ENCODE measurements around the gene FSTL4. TPM values are rescaled to one million over a fixed set of nuclear protein-coding genes. Genes with fewer than 3 reads are reported as not detected.

The FSTL4 gene
- total and polyA plus RNA-seq, 2 of the 13 experiments (the other 11 are each of a cell fraction or from before 2014, with no cell fraction given) = 2.1 to 3.0 TPM

DNA sequence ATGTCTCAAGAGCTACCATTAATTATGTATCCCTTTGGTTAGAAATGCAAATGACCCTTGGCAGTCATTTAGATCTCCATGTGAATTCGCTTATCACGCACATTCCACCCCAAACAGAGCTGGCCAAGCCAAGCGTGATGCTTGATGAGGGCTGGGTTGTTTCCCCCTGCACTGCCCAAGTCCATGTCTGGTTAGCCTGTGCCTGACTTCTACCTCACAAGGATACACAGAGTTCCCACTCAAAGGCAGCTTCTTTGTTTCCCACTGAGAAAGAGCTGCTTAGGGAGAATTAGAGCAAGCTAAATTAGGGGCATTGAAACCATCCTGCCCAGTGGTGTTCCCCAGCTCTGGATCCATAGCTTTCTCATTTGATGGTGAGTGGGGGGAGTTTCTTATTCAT, 87.2 kb downstream of the FSTL4 start (continued):
- TF ChIP-seq, protein P1, sequence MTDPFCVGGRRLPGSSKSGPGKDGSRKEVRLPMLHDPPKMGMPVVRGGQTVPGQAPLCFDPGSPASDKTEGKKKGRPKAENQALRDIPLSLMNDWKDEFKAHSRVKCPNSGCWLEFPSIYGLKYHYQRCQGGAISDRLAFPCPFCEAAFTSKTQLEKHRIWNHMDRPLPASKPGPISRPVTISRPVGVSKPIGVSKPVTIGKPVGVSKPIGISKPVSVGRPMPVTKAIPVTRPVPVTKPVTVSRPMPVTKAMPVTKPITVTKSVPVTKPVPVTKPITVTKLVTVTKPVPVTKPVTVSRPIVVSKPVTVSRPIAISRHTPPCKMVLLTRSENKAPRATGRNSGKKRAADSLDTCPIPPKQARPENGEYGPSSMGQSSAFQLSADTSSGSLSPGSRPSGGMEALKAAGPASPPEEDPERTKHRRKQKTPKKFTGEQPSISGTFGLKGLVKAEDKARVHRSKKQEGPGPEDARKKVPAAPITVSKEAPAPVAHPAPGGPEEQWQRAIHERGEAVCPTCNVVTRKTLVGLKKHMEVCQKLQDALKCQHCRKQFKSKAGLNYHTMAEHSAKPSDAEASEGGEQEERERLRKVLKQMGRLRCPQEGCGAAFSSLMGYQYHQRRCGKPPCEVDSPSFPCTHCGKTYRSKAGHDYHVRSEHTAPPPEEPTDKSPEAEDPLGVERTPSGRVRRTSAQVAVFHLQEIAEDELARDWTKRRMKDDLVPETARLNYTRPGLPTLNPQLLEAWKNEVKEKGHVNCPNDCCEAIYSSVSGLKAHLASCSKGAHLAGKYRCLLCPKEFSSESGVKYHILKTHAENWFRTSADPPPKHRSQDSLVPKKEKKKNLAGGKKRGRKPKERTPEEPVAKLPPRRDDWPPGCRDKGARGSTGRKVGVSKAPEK (CRISPR knock-in tag; IDR thresholded peaks at IDR 0.05; ENCODE audit: borderline replicate concordance) = no peak
- TF ChIP-seq ZNF552 (CRISPR knock-in tag; IDR thresholded peaks at IDR 0.05; ENCODE audit: borderline replicate concordance) (no peak), ZNF382 (CRISPR knock-in tag; IDR thresholded peaks at IDR 0.05; ENCODE audit: borderline replicate concordance) (no peak), RARG (CRISPR knock-in tag; IDR thresholded peaks at IDR 0.05; ENCODE audit: low read depth) (no peak)
- TF ChIP-seq, protein P2, sequence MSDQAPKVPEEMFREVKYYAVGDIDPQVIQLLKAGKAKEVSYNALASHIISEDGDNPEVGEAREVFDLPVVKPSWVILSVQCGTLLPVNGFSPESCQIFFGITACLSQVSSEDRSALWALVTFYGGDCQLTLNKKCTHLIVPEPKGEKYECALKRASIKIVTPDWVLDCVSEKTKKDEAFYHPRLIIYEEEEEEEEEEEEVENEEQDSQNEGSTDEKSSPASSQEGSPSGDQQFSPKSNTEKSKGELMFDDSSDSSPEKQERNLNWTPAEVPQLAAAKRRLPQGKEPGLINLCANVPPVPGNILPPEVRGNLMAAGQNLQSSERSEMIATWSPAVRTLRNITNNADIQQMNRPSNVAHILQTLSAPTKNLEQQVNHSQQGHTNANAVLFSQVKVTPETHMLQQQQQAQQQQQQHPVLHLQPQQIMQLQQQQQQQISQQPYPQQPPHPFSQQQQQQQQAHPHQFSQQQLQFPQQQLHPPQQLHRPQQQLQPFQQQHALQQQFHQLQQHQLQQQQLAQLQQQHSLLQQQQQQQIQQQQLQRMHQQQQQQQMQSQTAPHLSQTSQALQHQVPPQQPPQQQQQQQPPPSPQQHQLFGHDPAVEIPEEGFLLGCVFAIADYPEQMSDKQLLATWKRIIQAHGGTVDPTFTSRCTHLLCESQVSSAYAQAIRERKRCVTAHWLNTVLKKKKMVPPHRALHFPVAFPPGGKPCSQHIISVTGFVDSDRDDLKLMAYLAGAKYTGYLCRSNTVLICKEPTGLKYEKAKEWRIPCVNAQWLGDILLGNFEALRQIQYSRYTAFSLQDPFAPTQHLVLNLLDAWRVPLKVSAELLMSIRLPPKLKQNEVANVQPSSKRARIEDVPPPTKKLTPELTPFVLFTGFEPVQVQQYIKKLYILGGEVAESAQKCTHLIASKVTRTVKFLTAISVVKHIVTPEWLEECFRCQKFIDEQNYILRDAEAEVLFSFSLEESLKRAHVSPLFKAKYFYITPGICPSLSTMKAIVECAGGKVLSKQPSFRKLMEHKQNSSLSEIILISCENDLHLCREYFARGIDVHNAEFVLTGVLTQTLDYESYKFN (CRISPR knock-in tag; conservative IDR thresholded peaks at IDR 0.05) = no peak
- TF ChIP-seq, protein P3, sequence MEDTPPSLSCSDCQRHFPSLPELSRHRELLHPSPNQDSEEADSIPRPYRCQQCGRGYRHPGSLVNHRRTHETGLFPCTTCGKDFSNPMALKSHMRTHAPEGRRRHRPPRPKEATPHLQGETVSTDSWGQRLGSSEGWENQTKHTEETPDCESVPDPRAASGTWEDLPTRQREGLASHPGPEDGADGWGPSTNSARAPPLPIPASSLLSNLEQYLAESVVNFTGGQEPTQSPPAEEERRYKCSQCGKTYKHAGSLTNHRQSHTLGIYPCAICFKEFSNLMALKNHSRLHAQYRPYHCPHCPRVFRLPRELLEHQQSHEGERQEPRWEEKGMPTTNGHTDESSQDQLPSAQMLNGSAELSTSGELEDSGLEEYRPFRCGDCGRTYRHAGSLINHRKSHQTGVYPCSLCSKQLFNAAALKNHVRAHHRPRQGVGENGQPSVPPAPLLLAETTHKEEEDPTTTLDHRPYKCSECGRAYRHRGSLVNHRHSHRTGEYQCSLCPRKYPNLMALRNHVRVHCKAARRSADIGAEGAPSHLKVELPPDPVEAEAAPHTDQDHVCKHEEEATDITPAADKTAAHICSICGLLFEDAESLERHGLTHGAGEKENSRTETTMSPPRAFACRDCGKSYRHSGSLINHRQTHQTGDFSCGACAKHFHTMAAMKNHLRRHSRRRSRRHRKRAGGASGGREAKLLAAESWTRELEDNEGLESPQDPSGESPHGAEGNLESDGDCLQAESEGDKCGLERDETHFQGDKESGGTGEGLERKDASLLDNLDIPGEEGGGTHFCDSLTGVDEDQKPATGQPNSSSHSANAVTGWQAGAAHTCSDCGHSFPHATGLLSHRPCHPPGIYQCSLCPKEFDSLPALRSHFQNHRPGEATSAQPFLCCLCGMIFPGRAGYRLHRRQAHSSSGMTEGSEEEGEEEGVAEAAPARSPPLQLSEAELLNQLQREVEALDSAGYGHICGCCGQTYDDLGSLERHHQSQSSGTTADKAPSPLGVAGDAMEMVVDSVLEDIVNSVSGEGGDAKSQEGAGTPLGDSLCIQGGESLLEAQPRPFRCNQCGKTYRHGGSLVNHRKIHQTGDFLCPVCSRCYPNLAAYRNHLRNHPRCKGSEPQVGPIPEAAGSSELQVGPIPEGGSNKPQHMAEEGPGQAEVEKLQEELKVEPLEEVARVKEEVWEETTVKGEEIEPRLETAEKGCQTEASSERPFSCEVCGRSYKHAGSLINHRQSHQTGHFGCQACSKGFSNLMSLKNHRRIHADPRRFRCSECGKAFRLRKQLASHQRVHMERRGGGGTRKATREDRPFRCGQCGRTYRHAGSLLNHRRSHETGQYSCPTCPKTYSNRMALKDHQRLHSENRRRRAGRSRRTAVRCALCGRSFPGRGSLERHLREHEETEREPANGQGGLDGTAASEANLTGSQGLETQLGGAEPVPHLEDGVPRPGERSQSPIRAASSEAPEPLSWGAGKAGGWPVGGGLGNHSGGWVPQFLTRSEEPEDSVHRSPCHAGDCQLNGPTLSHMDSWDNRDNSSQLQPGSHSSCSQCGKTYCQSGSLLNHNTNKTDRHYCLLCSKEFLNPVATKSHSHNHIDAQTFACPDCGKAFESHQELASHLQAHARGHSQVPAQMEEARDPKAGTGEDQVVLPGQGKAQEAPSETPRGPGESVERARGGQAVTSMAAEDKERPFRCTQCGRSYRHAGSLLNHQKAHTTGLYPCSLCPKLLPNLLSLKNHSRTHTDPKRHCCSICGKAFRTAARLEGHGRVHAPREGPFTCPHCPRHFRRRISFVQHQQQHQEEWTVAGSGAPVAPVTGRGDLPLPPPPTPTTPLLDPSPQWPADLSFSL (CRISPR knock-in tag; IDR thresholded peaks at IDR 0.05) = no peak

Measured in HepG2 (cell line).